ENCODE results near the gene ITGA5. TPM values are rescaled to one million over a fixed set of nuclear protein-coding genes. Genes with fewer than 3 reads are reported as not detected.
A peak's percentile ranks its signal among the peaks of the same experiment; 100 is the strongest.

The ITGA5 gene
- total RNA-seq, 1 donor from 2014 or later: 82.3 TPM

- intact Hi-C loops (cut with DNase I): no loop called here
- ATAC-seq: no peak
- no peak for DNase-seq (ENCODE audit: low spot score)
These were observed 25.3 kb downstream of the ITGA5 start for GRCh38 chr12:54393743-54394142.

DNA sequence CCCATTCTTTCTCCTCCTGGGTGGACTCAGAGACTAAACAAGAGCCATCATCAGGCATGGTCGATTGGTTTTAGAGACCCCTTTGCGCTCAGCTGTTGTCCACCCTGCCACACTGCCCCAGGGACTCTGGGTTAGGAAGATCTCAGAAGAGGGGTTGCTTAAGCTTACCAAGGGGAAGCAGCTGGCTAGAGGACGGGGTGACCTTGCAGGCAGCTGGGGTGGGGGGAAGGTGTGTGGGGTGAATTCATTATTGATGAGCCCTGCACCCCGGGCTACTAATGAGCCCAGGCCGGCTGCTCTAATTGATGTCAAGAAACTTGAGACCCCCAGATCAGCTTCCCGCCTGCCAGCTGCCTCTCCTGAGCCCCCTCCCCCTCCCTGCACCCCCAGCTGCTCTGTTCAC, 25.9 kb downstream of the ITGA5 start:
- DNase-seq (ENCODE audit: low spot score) (no peak), ATAC-seq (no peak)
- intact Hi-C loops (cut with DNase I): no loop called here

GRCh38 chr12:54392485-54393206, 26.4 kb downstream of the ITGA5 start:
- ATAC-seq (no peak), DNase-seq (ENCODE audit: low spot score) (no peak)
- intact Hi-C loops (cut with DNase I): no loop called here

GRCh38 chr12:54390668-54391551, 28.2 kb downstream of the ITGA5 start:
- intact Hi-C loops (cut with DNase I): no loop called here
- DNase-seq (ENCODE audit: low spot score) (peak; percentile 71), ATAC-seq (peak; percentile 15)

DNA sequence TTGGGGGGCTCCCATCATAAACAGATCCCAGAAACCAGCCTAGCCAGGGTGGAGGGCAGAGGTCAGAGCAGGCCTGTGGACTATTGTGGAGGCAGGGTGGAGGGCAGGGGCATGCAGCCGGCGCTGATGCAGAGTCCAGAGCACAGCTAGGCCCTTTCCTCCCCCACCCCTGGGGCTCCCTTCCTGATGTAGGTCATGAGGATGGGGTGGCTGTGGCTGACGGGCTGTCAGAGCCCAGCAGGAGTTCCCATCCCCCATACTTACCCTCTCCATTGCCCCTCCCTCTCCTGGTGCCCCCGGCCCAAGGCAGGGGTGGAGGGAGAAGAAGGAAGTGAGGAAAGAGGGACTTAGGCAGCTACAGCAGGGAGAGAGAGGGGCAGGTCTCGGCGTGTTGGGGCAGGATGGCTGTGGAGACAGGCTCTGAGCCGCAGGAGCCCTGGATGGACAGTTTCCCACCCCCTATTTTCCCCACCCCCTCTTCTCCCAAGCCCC, 28.8 kb downstream of the ITGA5 start:
- intact Hi-C loops (cut with DNase I): no loop called here
- no peak for DNase-seq (ENCODE audit: low spot score)
- ATAC-seq: peak; percentile 11

- ATAC-seq (no peak), DNase-seq (ENCODE audit: low spot score) (no peak)
- intact Hi-C loops (cut with DNase I): no loop called here
These were observed 29.4 kb downstream of the ITGA5 start for GRCh38 chr12:54389607-54390175.

DNA sequence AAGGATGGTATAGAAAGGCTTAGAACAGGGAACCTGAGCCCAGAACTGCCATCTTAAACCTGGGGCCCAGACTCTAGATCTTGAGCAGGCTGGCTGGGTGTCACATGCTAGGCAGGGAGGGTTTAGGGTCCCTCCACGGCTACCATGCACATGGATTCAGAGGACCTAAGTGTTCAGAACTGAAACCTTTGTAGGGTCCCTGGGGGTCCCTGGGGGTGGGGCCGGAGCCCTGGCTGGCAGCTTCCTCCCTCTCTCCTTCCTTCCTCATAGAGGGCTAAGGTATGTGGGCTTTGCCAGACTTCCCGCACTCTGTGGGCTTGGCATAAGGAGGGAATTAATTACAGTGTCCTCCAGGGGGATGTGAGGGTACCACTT, 29.9 kb downstream of the ITGA5 start:
- intact Hi-C loops (cut with DNase I): no loop called here
- no peak for ATAC-seq
- no peak for DNase-seq (ENCODE audit: low spot score)

DNA sequence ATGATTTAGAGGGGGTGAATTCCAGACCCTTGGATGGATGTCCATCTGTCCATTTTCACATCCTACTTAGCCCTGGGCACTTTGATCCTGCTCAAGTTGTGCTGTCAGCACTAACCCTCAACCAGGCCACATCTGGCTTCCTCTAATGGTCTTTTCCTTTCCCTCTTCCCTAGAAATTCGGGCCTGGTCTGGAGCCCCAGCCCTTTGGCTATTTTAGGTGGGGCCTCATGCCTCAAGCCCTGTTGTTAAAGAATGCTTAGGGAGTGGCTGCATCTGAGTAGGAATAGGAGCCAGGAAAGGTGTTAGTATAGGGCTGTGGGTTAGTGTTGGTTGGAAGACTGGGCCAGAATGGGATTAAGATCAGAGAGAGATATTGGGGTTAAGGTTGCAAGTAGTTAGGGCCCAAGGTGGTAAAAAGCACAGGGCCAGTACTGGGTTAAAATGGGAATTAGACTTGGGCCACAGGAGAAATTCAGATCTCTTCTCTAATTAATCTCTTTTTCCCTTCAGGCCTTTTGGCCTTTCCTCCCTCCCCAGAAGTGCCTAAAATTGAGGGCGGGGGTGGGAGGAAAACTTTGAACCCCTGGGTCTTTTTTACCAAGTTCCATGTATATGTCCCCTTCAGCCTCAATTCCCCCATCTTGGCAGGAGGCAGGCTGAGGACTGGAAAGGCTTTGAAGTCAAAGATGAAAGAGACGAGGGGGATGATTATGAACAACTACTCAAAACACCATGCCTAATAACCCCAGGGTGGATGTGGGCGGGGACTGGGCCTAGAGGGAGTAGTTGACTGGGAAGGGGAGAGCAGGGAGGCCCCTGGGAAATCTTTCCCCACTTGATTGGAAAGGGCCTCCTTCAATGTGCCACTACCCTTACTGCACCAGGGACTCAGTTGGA, 30.6 kb downstream of the ITGA5 start:
- ATAC-seq (no peak), DNase-seq (ENCODE audit: low spot score) (no peak)
- intact Hi-C loops (cut with DNase I): no loop called here

DNA sequence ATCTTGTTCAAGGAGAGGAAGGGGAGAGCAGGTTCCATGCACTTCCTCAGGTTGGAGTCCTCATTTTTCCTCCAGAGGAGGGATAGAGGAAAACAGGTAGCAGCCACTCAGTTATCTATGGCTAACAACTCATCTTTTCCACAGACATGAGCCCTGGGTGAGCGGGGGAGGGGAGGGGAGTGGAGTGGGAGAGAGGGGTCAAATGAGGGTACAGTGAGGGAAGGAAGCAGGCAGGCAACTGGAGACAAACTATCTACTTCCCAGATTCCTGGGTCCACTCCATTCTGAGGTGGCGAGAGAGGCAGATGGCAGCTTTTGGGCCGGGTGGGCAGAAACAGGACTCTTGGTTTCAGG, 32.0 kb downstream of the ITGA5 start:
- intact Hi-C loops (cut with DNase I): no loop called here
- DNase-seq (ENCODE audit: low spot score) (no peak), ATAC-seq (no peak)

DNA sequence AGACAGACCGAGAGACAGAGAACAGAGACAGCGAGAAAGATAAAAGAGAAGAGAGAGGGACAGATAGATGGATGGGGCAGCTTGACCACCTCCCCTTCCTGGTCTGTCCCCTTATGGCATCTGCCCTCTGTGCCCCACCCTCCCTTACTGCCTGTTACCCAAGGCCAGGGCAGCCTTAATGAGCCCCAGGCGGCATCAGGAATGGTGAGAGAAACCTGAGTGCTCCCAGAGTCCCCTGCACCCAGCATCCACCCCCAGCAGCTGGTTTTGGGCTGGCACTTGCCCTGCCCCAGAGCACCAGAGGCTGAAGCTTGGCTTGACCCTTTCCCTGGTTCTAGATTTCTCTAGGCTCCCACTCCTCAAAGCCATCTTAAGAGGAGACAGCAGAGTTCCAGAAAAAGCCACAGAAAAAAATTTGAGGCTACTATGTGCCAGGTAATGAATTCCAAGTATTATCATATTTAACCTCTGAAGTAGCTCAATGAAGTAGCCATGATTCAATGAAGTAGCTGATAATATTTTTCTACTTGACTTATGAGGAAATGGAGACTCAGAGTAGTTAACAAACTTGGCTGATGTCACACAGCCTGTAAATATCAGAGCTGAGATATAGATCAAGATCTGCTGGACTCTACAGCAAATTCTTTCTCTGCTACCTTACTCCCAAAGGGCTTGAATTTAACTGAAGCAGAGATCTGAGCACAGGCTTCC, 32.5 kb downstream of the ITGA5 start:
- ATAC-seq (no peak), DNase-seq (ENCODE audit: low spot score) (no peak)
- intact Hi-C loops (cut with DNase I): no loop called here

DNA sequence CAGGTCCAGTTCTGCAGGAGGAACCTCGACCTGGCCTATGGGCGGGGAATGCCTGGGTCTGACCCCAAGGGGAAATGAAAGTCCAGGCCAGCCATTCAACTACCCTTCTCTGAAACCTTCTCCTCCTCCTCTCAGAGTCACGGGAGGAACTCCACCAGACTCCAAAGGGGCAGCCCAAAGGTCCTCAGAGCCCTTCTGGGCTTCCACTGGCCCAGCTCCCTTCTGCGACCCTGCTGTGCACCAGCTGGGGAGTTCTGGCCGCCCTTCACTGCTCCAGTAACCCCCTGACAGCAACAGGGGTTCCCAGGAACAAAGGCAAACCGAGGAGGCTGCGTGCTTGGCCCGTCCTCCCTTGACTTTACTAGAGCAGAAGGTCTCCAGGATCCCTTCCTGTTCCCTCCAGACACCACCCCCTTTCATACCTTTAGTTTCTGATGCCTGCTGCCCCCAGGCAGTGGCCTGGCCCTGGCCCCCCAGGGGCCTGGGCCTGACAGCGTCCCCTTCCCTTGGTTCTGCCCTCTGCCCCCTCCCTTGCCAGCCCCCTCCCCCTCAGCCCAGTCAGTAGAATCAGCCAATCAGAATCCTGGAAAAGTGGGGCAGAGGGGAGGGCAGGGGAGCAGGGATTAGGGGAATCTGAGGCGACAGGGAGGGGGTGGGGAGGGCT, 33.7 kb downstream of the ITGA5 start:
- intact Hi-C loops (cut with DNase I): no loop called here
- ATAC-seq: peak; percentile 47
- no peak for DNase-seq (ENCODE audit: low spot score)

- no peak for DNase-seq (ENCODE audit: low spot score)
- intact Hi-C loops (cut with DNase I): no loop called here
- peak; percentile 57 for ATAC-seq
These were observed 34.5 kb downstream of the ITGA5 start, which contains the start of gene ZNF385A for GRCh38 chr12:54384591-54385041. Gene ZNF385A, minus strand, starts transcription at chr12:54384733. Its CDS starts 219 bp downstream, at chr12:54384514.

GRCh38 chr12:54383041-54383609, 35.9 kb downstream of the ITGA5 start:
- DNase-seq (ENCODE audit: low spot score): no peak
- no peak for ATAC-seq
- intact Hi-C loops (cut with DNase I): no loop called here

DNA sequence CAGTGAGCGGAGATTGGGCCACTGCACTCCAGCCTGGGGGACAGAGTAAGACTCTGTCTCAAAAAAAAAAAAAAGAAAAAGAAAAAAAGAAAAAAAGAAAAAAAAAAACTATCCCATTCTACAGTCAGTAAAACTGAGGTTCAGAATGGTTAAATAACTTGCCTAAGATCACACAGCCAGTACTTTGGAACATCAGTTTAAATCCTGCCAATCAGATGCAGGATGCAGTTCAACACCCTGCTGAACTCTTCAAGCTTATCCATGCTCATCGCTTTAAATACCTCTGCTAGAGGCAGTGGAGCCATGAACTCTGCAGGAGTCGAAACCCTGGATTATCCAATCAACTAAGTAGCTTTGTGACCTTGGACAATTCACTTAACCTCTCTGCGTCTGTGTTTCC, 37.9 kb downstream of the ITGA5 start:
- DNase-seq (ENCODE audit: low spot score) (no peak), ATAC-seq (no peak)
- intact Hi-C loops (cut with DNase I): no loop called here

DNA sequence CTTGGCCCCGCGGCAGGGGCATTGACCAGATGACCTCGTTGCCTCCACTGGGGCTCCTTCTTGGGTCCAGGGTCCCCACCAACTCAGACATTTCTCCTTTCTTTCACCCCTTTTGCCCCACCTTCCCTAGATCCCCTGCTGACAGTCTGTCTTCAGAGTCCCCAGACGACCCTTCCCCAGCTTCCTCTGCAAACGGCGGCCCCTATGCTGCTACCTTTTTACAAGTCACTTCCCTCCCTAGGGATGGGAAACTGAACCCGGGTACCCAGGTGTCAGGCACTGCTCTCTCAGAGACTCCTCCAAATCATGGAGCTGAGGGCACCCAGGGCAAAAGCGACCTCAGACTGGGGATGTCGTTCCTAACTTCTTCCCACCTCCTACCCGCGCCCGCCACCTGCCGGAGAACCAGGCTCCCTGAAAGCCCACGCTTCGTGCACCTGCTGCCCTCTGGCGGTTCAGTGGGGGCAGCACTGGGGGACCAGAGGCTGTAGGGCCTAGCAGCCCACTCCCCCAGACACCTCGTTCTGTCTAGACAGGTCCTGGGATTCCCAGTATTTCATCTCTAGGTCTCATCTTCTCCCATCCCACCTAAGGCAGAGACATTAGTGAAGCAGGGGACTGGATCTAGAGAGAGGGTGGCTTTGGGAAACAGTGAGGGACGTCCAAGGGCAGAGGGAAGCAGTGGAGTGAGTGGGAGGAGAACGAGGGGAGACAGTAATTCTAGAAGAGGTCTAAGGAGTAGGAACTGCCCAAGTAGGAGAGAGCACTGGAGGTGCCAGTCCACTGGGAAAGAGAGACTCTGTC, 39.5 kb downstream of the ITGA5 start:
- ATAC-seq (peak; percentile 84), DNase-seq (ENCODE audit: low spot score) (peak; percentile 96)
- intact Hi-C loops (cut with DNase I): no loop called here

- peak; percentile 83 for ATAC-seq
- DNase-seq (ENCODE audit: low spot score): peak; percentile 82
These were observed 40.2 kb downstream of the ITGA5 start for GRCh38 chr12:54378796-54379397.

More at GRCh38 chr12:54378796-54379397, 40.2 kb downstream of the ITGA5 start:
- intact Hi-C loops (cut with DNase I): no loop called here
